GM21447 (cell line): ENCODE results near the gene TCEAL4.

Experiments
- ATAC-seq: cut with Tn5 transposase; IDR thresholded peaks from one replicate; pipeline ENCODE4 v1.9.1; 2021; ENCODE audit not compliant: unreplicated experiment

Gene TCEAL4

GRCh38 chrX:103585411-103586313 lies at the start of gene TCEAL4:
Gene TCEAL4, plus strand, starts transcription at chrX:103585515. Its CDS starts 1,161 bp downstream, at chrX:103586676.
- ATAC-seq = peak; percentile 90

GRCh38 chrX:103536071-103536470 lies 49.2 kb upstream of the TCEAL4 start:
- ATAC-seq = no peak

- ATAC-seq = no peak
These were observed 48.6 kb upstream of the TCEAL4 start for GRCh38 chrX:103536732-103537131.

- ATAC-seq = no peak
These were observed 47.4 kb upstream of the TCEAL4 start for GRCh38 chrX:103537871-103538387.

- no peak for ATAC-seq
These were observed 46.6 kb upstream of the TCEAL4 start for GRCh38 chrX:103538728-103539127.

GRCh38 chrX:103539695-103540094 lies 45.6 kb upstream of the TCEAL4 start:
- ATAC-seq = no peak

GRCh38 chrX:103540145-103540544 lies 45.2 kb upstream of the TCEAL4 start:
- ATAC-seq = no peak

GRCh38 chrX:103549916-103550315 lies 35.4 kb upstream of the TCEAL4 start:
- no peak for ATAC-seq

GRCh38 chrX:103550415-103551051 lies 34.8 kb upstream of the TCEAL4 start:
- ATAC-seq = no peak

GRCh38 chrX:103552236-103552635 lies 33.1 kb upstream of the TCEAL4 start:
- ATAC-seq = no peak

GRCh38 chrX:103554687-103555424 lies 30.5 kb upstream of the TCEAL4 start:
- peak; percentile 99 for ATAC-seq

- ATAC-seq = no peak
These were observed 28.2 kb upstream of the TCEAL4 start for GRCh38 chrX:103556963-103557612.

GRCh38 chrX:103560256-103560655 lies 25.1 kb upstream of the TCEAL4 start:
- ATAC-seq = no peak

GRCh38 chrX:103562801-103563200 lies 22.5 kb upstream of the TCEAL4 start:
- no peak for ATAC-seq

GRCh38 chrX:103565197-103565596 lies 20.1 kb upstream of the TCEAL4 start:
- ATAC-seq = no peak

GRCh38 chrX:103565752-103566151 lies 19.6 kb upstream of the TCEAL4 start:
- no peak for ATAC-seq

- ATAC-seq = no peak
These were observed 14.2 kb upstream of the TCEAL4 start for GRCh38 chrX:103571121-103571520.

GRCh38 chrX:103571726-103572125 lies 13.6 kb upstream of the TCEAL4 start:
- ATAC-seq = no peak

- no peak for ATAC-seq
These were observed 12.1 kb upstream of the TCEAL4 start for GRCh38 chrX:103573202-103573601.

GRCh38 chrX:103584596-103584995 lies 719 bp upstream of the TCEAL4 start:
- ATAC-seq = no peak

GRCh38 chrX:103586314-103586646 lies 965 bp downstream of the TCEAL4 start:
- peak; percentile 24 for ATAC-seq
